Measurements from ENCODE around the gene WASF1.

DNA sequence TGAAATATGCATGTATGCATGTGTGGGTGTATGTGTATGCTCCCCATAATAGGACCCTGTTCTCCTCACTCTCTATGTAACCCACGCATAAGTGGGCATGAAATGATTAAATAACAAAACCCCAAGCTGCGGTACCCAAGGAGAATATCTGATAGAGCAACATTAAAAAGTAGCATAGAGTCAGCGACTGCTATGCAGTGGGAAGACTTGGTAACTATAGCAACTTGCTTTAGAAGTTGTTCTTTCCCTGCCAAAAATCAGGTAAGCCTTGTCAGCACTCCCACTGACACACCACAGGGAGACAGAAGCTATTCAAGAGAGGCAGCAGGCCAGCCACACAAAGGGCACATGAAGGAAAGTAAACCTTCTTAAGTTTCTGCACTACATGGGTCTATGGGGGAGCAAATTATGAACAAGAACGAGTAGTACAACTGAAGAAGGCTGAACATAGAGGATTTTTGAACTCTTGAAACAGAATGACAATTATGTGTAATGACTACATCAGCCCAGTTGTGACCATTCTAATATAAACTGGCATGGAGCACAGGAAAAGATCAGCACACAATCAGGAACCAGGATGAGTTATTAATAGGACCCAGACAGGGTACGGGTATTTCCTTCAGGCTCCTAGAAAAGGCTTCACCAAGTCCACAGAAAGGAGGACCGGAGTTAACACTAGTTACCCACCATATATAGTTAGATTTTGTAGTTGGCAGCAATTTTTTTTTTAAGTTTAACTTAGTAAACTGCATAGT is 111.5 kb downstream of the WASF1 start:
- TF ChIP-seq, protein P1, sequence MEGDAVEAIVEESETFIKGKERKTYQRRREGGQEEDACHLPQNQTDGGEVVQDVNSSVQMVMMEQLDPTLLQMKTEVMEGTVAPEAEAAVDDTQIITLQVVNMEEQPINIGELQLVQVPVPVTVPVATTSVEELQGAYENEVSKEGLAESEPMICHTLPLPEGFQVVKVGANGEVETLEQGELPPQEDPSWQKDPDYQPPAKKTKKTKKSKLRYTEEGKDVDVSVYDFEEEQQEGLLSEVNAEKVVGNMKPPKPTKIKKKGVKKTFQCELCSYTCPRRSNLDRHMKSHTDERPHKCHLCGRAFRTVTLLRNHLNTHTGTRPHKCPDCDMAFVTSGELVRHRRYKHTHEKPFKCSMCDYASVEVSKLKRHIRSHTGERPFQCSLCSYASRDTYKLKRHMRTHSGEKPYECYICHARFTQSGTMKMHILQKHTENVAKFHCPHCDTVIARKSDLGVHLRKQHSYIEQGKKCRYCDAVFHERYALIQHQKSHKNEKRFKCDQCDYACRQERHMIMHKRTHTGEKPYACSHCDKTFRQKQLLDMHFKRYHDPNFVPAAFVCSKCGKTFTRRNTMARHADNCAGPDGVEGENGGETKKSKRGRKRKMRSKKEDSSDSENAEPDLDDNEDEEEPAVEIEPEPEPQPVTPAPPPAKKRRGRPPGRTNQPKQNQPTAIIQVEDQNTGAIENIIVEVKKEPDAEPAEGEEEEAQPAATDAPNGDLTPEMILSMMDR (IDR thresholded peaks at IDR 0.05 in 8 of 11, conservative IDR thresholded peaks at IDR 0.05 in 3 of 11), result no peak
- no peak for TF ChIP-seq POLR2A (IDR thresholded peaks at IDR 0.05)

Data from spleen (tissue), 7 donors.